Muscle of leg (tissue), 11 donors: ENCODE data around the gene DPPA3. TPM values are rescaled to one million over a fixed set of nuclear protein-coding genes. Genes with fewer than 3 reads are reported as not detected.

ENCODE experiments used
- DNase-seq: peaks from one replicate; pipeline ENCODE4 v3.0.0; 2013
- H3K27ac ChIP-seq: one replicate; pipeline ENCODE4 v1.5.1; 2013; ENCODE audit warnings: mild to moderate bottlenecking, low read length, control low read depth
- H3K27me3 ChIP-seq: one replicate; pipeline ENCODE4 v1.6.1; 2013; ENCODE audit warnings: low read length; ENCODE audit not compliant: control insufficient read depth, insufficient read depth
- H3K36me3 ChIP-seq: one replicate; pipeline ENCODE4 v1.6.1; 2013; ENCODE audit warnings: low read length; ENCODE audit not compliant: control insufficient read depth, insufficient read depth
- H3K4me1 ChIP-seq: one replicate; pipeline ENCODE4 v1.6.1; 2013; ENCODE audit warnings: low read length; ENCODE audit not compliant: control insufficient read depth, insufficient read depth
- H3K4me3 ChIP-seq: one replicate; pipeline ENCODE4 v1.5.1; 2013; ENCODE audit warnings: low read length, control low read depth
- H3K9me3 ChIP-seq: replicated peaks from 2 replicates; pipeline ENCODE4 v1.6.1; 2013; ENCODE audit warnings: low read depth, low read length; ENCODE audit not compliant: control insufficient read depth
- WGBS: methylation state at CpG from one replicate; pipeline ENCODE4 v1.1.5; 2013; ENCODE audit warnings: missing lambda C conversion rate; ENCODE audit not compliant: insufficient coverage; 5-methylcytosine and 5-hydroxymethylcytosine counted together
- polyA plus RNA-seq, 8 donors: library from polyadenylated mRNA; unstranded; fragments of 120-200 nt; gene quantifications; one replicate each; pipeline versions ENCODE4 v1.2.1 to v1.2.3, GENCODE V29; 2013; ENCODE audit warnings: inconsistent platforms in 1 of 8, low replicate concordance in 1 of 8; ENCODE audit not compliant: insufficient read length in 8 of 8, insufficient read depth in 1 of 8
- total RNA-seq: library from RNA; stranded (reverse); fragments of 120-200 nt; gene quantifications from one replicate; pipeline ENCODE4 v1.2.4, GENCODE V29; 2013

The DPPA3 gene
- total and polyA plus RNA-seq, 9 donors = not detected

GRCh38 chr12:7693793-7694192 is 17.4 kb upstream of the DPPA3 start:
- Histone ChIP-seq H3K9me3 (no peaks in the 10 kb centered on the region), H3K27ac (no peak overlapping the region), H3K4me1 (peaks cover 4% of the 10 kb centered on the region), H3K27me3 (no peaks in the 10 kb centered on the region), H3K36me3 (no peaks in the 10 kb centered on the region), H3K4me3 (no peak overlapping the region)
- DNase-seq = peak; percentile 29
- 90% methylated on average over 6 of the region's 6 CpGs for WGBS

- H3K27ac ChIP-seq = no peak overlapping the region
- no CpG with 5 or more reads among the region's 3 CpGs for WGBS
- no peaks in the 10 kb centered on the region for H3K36me3 ChIP-seq
- no peak overlapping the region for H3K4me3 ChIP-seq
- no peak for DNase-seq
- no peaks in the 10 kb centered on the region for H3K27me3 ChIP-seq
- no peaks in the 10 kb centered on the region for H3K9me3 ChIP-seq
- peaks cover 4% of the 10 kb centered on the region for H3K4me1 ChIP-seq
Measured at GRCh38 chr12:7694556-7695236, 16.5 kb upstream of the DPPA3 start.

GRCh38 chr12:7695237-7695560 is 16.0 kb upstream of the DPPA3 start:
- no peak for DNase-seq
- Histone ChIP-seq H3K27ac (no peak overlapping the region), H3K9me3 (no peaks in the 10 kb centered on the region), H3K27me3 (no peaks in the 10 kb centered on the region), H3K4me1 (peaks cover 4% of the 10 kb centered on the region), H3K36me3 (no peaks in the 10 kb centered on the region), H3K4me3 (no peak overlapping the region)
- WGBS = 13% methylated on average over 9 of the region's 10 CpGs

GRCh38 chr12:7695566-7696197 is 15.6 kb upstream of the DPPA3 start, which contains the start of gene GDF3:
Gene GDF3 (minus strand): TSS chr12:7695775. CDS start chr12:7695728, 47 bp downstream.
- no peaks in the 10 kb centered on the region for H3K27me3 ChIP-seq
- peak; percentile 38 for DNase-seq
- 40% methylated on average over 1 of the region's 7 CpGs for WGBS
- no peak within 1 kb of the TSS for H3K4me3 ChIP-seq
- no peaks in the 10 kb centered on the region for H3K9me3 ChIP-seq
- peaks cover 4% of the 10 kb centered on the region for H3K4me1 ChIP-seq
- no peaks in the 10 kb centered on the region for H3K36me3 ChIP-seq
- no peak within 1 kb of the TSS for H3K27ac ChIP-seq

GRCh38 chr12:7705846-7706245 is 5.4 kb upstream of the DPPA3 start:
- H3K4me3 ChIP-seq = no peak overlapping the region
- H3K9me3 ChIP-seq = no peaks in the 10 kb centered on the region
- no peaks in the 10 kb centered on the region for H3K36me3 ChIP-seq
- H3K4me1 ChIP-seq = no peaks in the 10 kb centered on the region
- H3K27me3 ChIP-seq = no peaks in the 10 kb centered on the region
- DNase-seq = no peak
- no peak overlapping the region for H3K27ac ChIP-seq
- WGBS = 87% methylated on average over 29 of the region's 29 CpGs

- no peaks in the 10 kb centered on the region for H3K9me3 ChIP-seq
- no peaks in the 10 kb centered on the region for H3K27me3 ChIP-seq
- no peak for DNase-seq
- 65% methylated on average over 2 of the region's 8 CpGs for WGBS
- no peaks in the 10 kb centered on the region for H3K36me3 ChIP-seq
- H3K4me1 ChIP-seq = no peaks in the 10 kb centered on the region
- no peak overlapping the region for H3K27ac ChIP-seq
- no peak overlapping the region for H3K4me3 ChIP-seq
Measured at GRCh38 chr12:7709969-7710675, 1.1 kb upstream of the DPPA3 start.

GRCh38 chr12:7712841-7713442 is 1.7 kb downstream of the DPPA3 start:
- Histone ChIP-seq H3K36me3 (no peaks in the 10 kb centered on the region), H3K27me3 (no peaks in the 10 kb centered on the region), H3K4me1 (no peaks in the 10 kb centered on the region), H3K27ac (no peak overlapping the region), H3K4me3 (no peak overlapping the region), H3K9me3 (no peaks in the 10 kb centered on the region)
- no peak for DNase-seq
- 86% methylated on average over 21 of the region's 28 CpGs for WGBS

GRCh38 chr12:7716381-7716780 is 5.1 kb downstream of the DPPA3 start:
- Histone ChIP-seq H3K27ac (no peak overlapping the region), H3K4me1 (no peaks in the 10 kb centered on the region), H3K36me3 (no peaks in the 10 kb centered on the region), H3K27me3 (no peaks in the 10 kb centered on the region), H3K4me3 (no peak overlapping the region), H3K9me3 (no peaks in the 10 kb centered on the region)
- no CpG with 5 or more reads among the region's 5 CpGs for WGBS
- DNase-seq = peak; percentile 7

GRCh38 chr12:7719946-7720730 is 8.9 kb downstream of the DPPA3 start:
- H3K4me3 ChIP-seq = no peak overlapping the region
- DNase-seq = no peak
- WGBS = no CpG with 5 or more reads among the region's 15 CpGs
- no peaks in the 10 kb centered on the region for H3K9me3 ChIP-seq
- no peaks in the 10 kb centered on the region for H3K27me3 ChIP-seq
- no peak overlapping the region for H3K27ac ChIP-seq
- no peaks in the 10 kb centered on the region for H3K36me3 ChIP-seq
- H3K4me1 ChIP-seq = no peaks in the 10 kb centered on the region
